ENCODE data around the gene FARP2. TPM values are rescaled to one million over a fixed set of nuclear protein-coding genes. Genes with fewer than 3 reads are reported as not detected.

FARP2 gene
- total RNA-seq, 1 donor from 2014 or later: 65.0 TPM

GRCh38 chr2:241354668-241355658 lies 1.1 kb upstream of the FARP2 start:
- Histone ChIP-seq H3K4me2 (ENCODE audit: low read length) (peak overlapping the region; percentile 61), H3K27me3 (ENCODE audit: insufficient read depth, low read length) (no peaks in the 10 kb centered on the region), H3K4me3 (ENCODE audit: insufficient read depth, low read depth, low read length) (no peak overlapping the region), H3K9ac (ENCODE audit: low read length) (no peak overlapping the region), H3K79me2 (ENCODE audit: insufficient read depth, low read length) (peaks cover 36% of the 10 kb centered on the region), H3K9me3 (ENCODE audit: insufficient read depth, low read depth, low read length) (no peaks in the 10 kb centered on the region), H4K20me1 (ENCODE audit: insufficient read depth, low read length) (peaks cover 77% of the 10 kb centered on the region), H3K4me1 (ENCODE audit: insufficient read depth, low read length) (peaks cover 7% of the 10 kb centered on the region), H3K36me3 (ENCODE audit: insufficient read depth, low read length) (peaks cover 46% of the 10 kb centered on the region), H2AFZ (ENCODE audit: low read depth, low read length) (no peak overlapping the region), H3K27ac (ENCODE audit: low read depth, low read length) (no peak overlapping the region)
- H3K4me1 Mint-ChIP-seq (ENCODE audit: low read depth, unreplicated experiment): peaks cover 35% of the 10 kb centered on the region
- FAIRE-seq (no peak), DNase-seq (ENCODE audit: low read depth) (peak; percentile 52)
- H3K4me3 Mint-ChIP-seq (ENCODE audit: unreplicated experiment): peak overlapping the region; percentile 41
- H3K27ac Mint-ChIP-seq (ENCODE audit: unreplicated experiment): peak overlapping the region; percentile 90
- no peaks in the 10 kb centered on the region for H3K9me3 Mint-ChIP-seq (ENCODE audit: unreplicated experiment)
- TF ChIP-seq CTCF (IDR thresholded peaks at IDR 0.05; ENCODE audit: insufficient read depth, low read depth, low read length): no peak
- H3K36me3 Mint-ChIP-seq (ENCODE audit: low read depth, unreplicated experiment): peaks cover under 1% of the 10 kb centered on the region
- H3K27me3 Mint-ChIP-seq (ENCODE audit: low read depth, unreplicated experiment): no peaks in the 10 kb centered on the region

GRCh38 chr2:241356871-241357260 lies 781 bp downstream of the FARP2 start:
- H3K27ac ChIP-seq (ENCODE audit: low read depth, low read length): peak overlapping the region; percentile 55
- H3K36me3 Mint-ChIP-seq (ENCODE audit: low read depth, unreplicated experiment): no peaks in the 10 kb centered on the region
- H3K4me3 ChIP-seq (ENCODE audit: insufficient read depth, low read depth, low read length): peak overlapping the region; percentile 73
- peaks cover 28% of the 10 kb centered on the region for H3K36me3 ChIP-seq (ENCODE audit: insufficient read depth, low read length)
- FAIRE-seq (no peak), DNase-seq (ENCODE audit: low read depth) (no peak)
- peaks cover 39% of the 10 kb centered on the region for H3K4me1 Mint-ChIP-seq (ENCODE audit: low read depth, unreplicated experiment)
- H3K9me3 ChIP-seq (ENCODE audit: insufficient read depth, low read depth, low read length): no peaks in the 10 kb centered on the region
- H3K4me1 ChIP-seq (ENCODE audit: insufficient read depth, low read length): peaks cover 7% of the 10 kb centered on the region
- TF ChIP-seq CTCF (IDR thresholded peaks at IDR 0.05; ENCODE audit: insufficient read depth, low read depth, low read length): no peak
- no peak for TF ChIP-seq EZH2 (IDR thresholded peaks at IDR 0.05; ENCODE audit: insufficient read depth, low read length)
- peak overlapping the region; percentile 1 for H2AFZ ChIP-seq (ENCODE audit: low read depth, low read length)
- H3K27me3 Mint-ChIP-seq (ENCODE audit: low read depth, unreplicated experiment): no peaks in the 10 kb centered on the region
- H3K9me3 Mint-ChIP-seq (ENCODE audit: unreplicated experiment): no peaks in the 10 kb centered on the region
- H3K9ac ChIP-seq (ENCODE audit: low read length): peak overlapping the region; percentile 92
- peaks cover 53% of the 10 kb centered on the region for H3K79me2 ChIP-seq (ENCODE audit: insufficient read depth, low read length)
- peak overlapping the region; percentile 87 for H3K4me2 ChIP-seq (ENCODE audit: low read length)
- H3K27ac Mint-ChIP-seq (ENCODE audit: unreplicated experiment): peak overlapping the region; percentile 38
- H4K20me1 ChIP-seq (ENCODE audit: insufficient read depth, low read length): peaks cover 73% of the 10 kb centered on the region
- peak overlapping the region; percentile 87 for H3K4me3 Mint-ChIP-seq (ENCODE audit: unreplicated experiment)
- H3K27me3 ChIP-seq (ENCODE audit: insufficient read depth, low read length): no peaks in the 10 kb centered on the region

- Histone ChIP-seq H3K27ac (ENCODE audit: low read depth, low read length) (no peak overlapping the region), H3K79me2 (ENCODE audit: insufficient read depth, low read length) (peaks cover 54% of the 10 kb centered on the region), H3K36me3 (ENCODE audit: insufficient read depth, low read length) (peaks cover 21% of the 10 kb centered on the region), H3K9ac (ENCODE audit: low read length) (peak overlapping the region; percentile 92), H3K4me3 (ENCODE audit: insufficient read depth, low read depth, low read length) (no peak overlapping the region), H3K4me2 (ENCODE audit: low read length) (peak overlapping the region; percentile 87), H3K27me3 (ENCODE audit: insufficient read depth, low read length) (no peaks in the 10 kb centered on the region), H3K9me3 (ENCODE audit: insufficient read depth, low read depth, low read length) (no peaks in the 10 kb centered on the region), H3K4me1 (ENCODE audit: insufficient read depth, low read length) (peaks cover 7% of the 10 kb centered on the region), H4K20me1 (ENCODE audit: insufficient read depth, low read length) (peaks cover 68% of the 10 kb centered on the region), H2AFZ (ENCODE audit: low read depth, low read length) (no peak overlapping the region)
- FAIRE-seq (no peak), DNase-seq (ENCODE audit: low read depth) (no peak)
- Mint-ChIP-seq H3K4me1 (ENCODE audit: low read depth, unreplicated experiment) (peaks cover 39% of the 10 kb centered on the region), H3K27ac (ENCODE audit: unreplicated experiment) (peak overlapping the region; percentile 38), H3K9me3 (ENCODE audit: unreplicated experiment) (no peaks in the 10 kb centered on the region), H3K4me3 (ENCODE audit: unreplicated experiment) (peak overlapping the region; percentile 87), H3K36me3 (ENCODE audit: low read depth, unreplicated experiment) (no peaks in the 10 kb centered on the region), H3K27me3 (ENCODE audit: low read depth, unreplicated experiment) (no peaks in the 10 kb centered on the region)
- TF ChIP-seq CTCF (IDR thresholded peaks at IDR 0.05; ENCODE audit: insufficient read depth, low read depth, low read length) (no peak), EZH2 (IDR thresholded peaks at IDR 0.05; ENCODE audit: insufficient read depth, low read length) (no peak)
These were observed 1.4 kb downstream of the FARP2 start for GRCh38 chr2:241357531-241357930.

Data from astrocyte (in vitro differentiated cells and primary cell).